Sigmoid colon (tissue), 7 donors: Measurements from ENCODE around the gene CNMD. TPM values are rescaled to one million over a fixed set of nuclear protein-coding genes. Genes with fewer than 3 reads are reported as not detected.
"Not testable (repeated sequence)": the region's sequence is repeated elsewhere in the genome, so short reads cannot be mapped to it uniquely, and the experiment has no call there.

Experiments
- DNase-seq: peaks from one replicate; pipeline ENCODE4 v3.0.0-alpha.2; 2019
- H3K27ac ChIP-seq, 4 donors: fragments of 200-600 bp; sonication (generic); one replicate each; pipeline ENCODE4 v1.5.1; 2016 to 2019; ENCODE audit warnings: mild to moderate bottlenecking in 1 of 4
- H3K27me3 ChIP-seq, 3 donors: fragments of 200-600 bp; sonication (generic); one replicate each; pipeline ENCODE4 v1.5.1; 2019; ENCODE audit warnings: mild to moderate bottlenecking in 1 of 3
- H3K36me3 ChIP-seq, 4 donors: fragments of 200-600 bp; sonication (generic); one replicate each; pipeline ENCODE4 v1.5.1; 2016 to 2019
- H3K4me1 ChIP-seq, 4 donors: fragments of 200-600 bp; sonication (generic); one replicate each; pipeline ENCODE4 v1.5.1; 2017 to 2019
- H3K4me3 ChIP-seq, 4 donors: fragments of 200-600 bp; sonication (generic); one replicate each; pipeline ENCODE4 v1.5.1; 2017 to 2019; ENCODE audit warnings: mild to moderate bottlenecking in 2 of 4, moderate library complexity in 1 of 4
- H3K9me3 ChIP-seq, 4 donors: fragments of 200-600 bp in 3 of 4; sonication (generic) in 3 of 4; one replicate each; pipeline versions ENCODE4 v1.5.1 to v1.6.1; 2013 to 2019
- EP300 ChIP-seq, 4 donors: sonication (generic); formaldehyde crosslinking; IDR thresholded peaks; one replicate each; pipeline ENCODE4 v1.6.1; 2017; ENCODE audit warnings: antibody characterized with exemption in 4 of 4
- POLR2A ChIP-seq, 2 donors: fragments of 450-650 bp; IDR thresholded peaks; one replicate each; pipeline ENCODE4 v1.6.1; 2016; ENCODE audit warnings: antibody characterized with exemption in 2 of 2, mild to moderate bottlenecking in 2 of 2, moderate library complexity in 2 of 2
- POLR2AphosphoS5 ChIP-seq, 4 donors: sonication (generic); formaldehyde crosslinking; IDR thresholded peaks; one replicate each; pipeline ENCODE4 v1.6.1; 2017; ENCODE audit warnings: antibody characterized with exemption in 4 of 4
- WGBS, 2 donors: extraction: QIAGEN DNeasy Blood & Tissue Kit; methylation state at CpG; one replicate each; pipeline ENCODE4 v1.1.7; 2013; 5-methylcytosine and 5-hydroxymethylcytosine counted together
- intact Hi-C: fragments of 100-400 bp; cut with DNase I; formaldehyde crosslinking; loops from one replicate; pipeline ENCODE4 v1.15.1; 2023
- polyA plus RNA-seq, 3 donors: library from polyadenylated mRNA; stranded (reverse); fragments of 200-250 nt; gene quantifications; one replicate each; pipeline ENCODE4 v1.2.3, GENCODE V29; 2013
- total RNA-seq, 4 donors: library from RNA; depleted of rRNA; stranded (reverse); fragments of >200 nt; gene quantifications; one replicate each; pipeline ENCODE4 v1.1.0, GENCODE V29; 2016
- TF ChIP-seq, protein P1 (sequence below), 4 experiments: fragments of 450-650 bp in 3 of 4; fragments of 200-600 bp in 1 of 4; IDR thresholded peaks; one replicate each; pipeline ENCODE4 v1.5.1; 2016 to 2019; ENCODE audit warnings: antibody characterized with exemption in 4 of 4, mild to moderate bottlenecking in 3 of 4, moderate library complexity in 2 of 4
- donor health status: healthy with polysubstance abuse.
- donor health status: Bipolar disorder and iron deficiency.
- donor health status: healthy.

The CNMD gene
- total and polyA plus RNA-seq, 7 donors: 0.10 TPM; not detected in 6

DNA sequence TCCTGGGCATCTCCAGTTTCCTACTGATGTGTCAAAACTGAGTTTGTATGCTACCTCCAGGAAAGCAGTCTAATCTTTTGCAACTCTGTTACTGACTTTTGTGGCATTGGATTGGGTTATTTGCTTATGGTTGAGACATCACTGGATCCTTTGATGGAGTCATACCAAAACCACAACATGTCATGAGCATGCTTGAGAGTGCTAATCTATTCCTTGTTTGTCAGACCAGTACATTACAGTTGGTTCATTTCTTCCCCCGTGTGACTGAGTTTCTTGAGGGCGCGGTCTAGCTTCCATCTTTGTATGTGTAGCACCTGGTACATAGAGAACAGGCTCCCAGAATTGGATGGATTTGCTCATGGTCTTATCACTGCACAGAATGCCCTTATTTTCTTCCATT, 43.8 kb downstream of the CNMD start:
- WGBS, 2 donors: 83% methylated on average over 3 of the region's 3 CpGs
- TF ChIP-seq, protein P1, sequence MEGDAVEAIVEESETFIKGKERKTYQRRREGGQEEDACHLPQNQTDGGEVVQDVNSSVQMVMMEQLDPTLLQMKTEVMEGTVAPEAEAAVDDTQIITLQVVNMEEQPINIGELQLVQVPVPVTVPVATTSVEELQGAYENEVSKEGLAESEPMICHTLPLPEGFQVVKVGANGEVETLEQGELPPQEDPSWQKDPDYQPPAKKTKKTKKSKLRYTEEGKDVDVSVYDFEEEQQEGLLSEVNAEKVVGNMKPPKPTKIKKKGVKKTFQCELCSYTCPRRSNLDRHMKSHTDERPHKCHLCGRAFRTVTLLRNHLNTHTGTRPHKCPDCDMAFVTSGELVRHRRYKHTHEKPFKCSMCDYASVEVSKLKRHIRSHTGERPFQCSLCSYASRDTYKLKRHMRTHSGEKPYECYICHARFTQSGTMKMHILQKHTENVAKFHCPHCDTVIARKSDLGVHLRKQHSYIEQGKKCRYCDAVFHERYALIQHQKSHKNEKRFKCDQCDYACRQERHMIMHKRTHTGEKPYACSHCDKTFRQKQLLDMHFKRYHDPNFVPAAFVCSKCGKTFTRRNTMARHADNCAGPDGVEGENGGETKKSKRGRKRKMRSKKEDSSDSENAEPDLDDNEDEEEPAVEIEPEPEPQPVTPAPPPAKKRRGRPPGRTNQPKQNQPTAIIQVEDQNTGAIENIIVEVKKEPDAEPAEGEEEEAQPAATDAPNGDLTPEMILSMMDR (IDR thresholded peaks at IDR 0.05): no peak
- TF ChIP-seq EP300 (IDR thresholded peaks at IDR 0.05): no peak
- TF ChIP-seq POLR2A (IDR thresholded peaks at IDR 0.05): no peak
- no peak for TF ChIP-seq POLR2AphosphoS5 (IDR thresholded peaks at IDR 0.05)
- intact Hi-C loops: no loop called here
- no peak for DNase-seq
- peaks cover 0 to 33% (median 0%) of the 10 kb centered on the region in 4 donors for H3K36me3 ChIP-seq
- no peak overlapping the region for H3K27ac ChIP-seq
- no peaks in the 10 kb centered on the region for H3K9me3 ChIP-seq
- no peaks in the 10 kb centered on the region for H3K4me1 ChIP-seq
- no peaks in the 10 kb centered on the region for H3K27me3 ChIP-seq
- no peak overlapping the region for H3K4me3 ChIP-seq

DNA sequence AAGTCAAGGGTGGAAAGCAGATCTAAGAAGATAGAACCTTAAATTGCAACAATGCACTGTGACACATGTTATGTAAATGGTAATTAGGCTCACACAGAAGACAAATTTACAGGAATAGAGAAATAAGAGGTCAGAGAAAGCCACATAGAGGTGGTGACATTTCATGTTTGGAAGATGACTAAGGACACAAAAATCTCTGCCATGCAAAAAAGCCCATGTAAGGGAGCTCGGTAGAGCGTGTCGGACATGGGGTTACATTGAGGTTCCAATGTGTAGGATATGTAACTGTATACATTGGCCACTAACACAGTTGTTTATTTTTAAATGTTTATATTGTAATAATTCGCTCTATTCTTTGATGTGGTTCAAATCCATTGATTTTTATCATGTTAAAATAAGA, 53.2 kb downstream of the CNMD start:
- intact Hi-C loops: no loop called here
- Histone ChIP-seq H3K4me1 (no peaks in the 10 kb centered on the region), H3K36me3 (peaks cover 5 to 76% (median 12%) of the 10 kb centered on the region in 4 donors), H3K9me3 (no peaks in the 10 kb centered on the region), H3K27me3 (no peaks in the 10 kb centered on the region), H3K27ac (no peak overlapping the region), H3K4me3 (no peak overlapping the region)
- 95 to 97% methylated on average over 4 of the region's 4 CpGs for WGBS, 2 donors
- no peak for TF ChIP-seq EP300 (IDR thresholded peaks at IDR 0.05)
- no peak for TF ChIP-seq POLR2AphosphoS5 (IDR thresholded peaks at IDR 0.05)
- no peak for TF ChIP-seq POLR2A (IDR thresholded peaks at IDR 0.05)
- TF ChIP-seq, protein P1 (IDR thresholded peaks at IDR 0.05): no peak
- no peak for DNase-seq

DNA sequence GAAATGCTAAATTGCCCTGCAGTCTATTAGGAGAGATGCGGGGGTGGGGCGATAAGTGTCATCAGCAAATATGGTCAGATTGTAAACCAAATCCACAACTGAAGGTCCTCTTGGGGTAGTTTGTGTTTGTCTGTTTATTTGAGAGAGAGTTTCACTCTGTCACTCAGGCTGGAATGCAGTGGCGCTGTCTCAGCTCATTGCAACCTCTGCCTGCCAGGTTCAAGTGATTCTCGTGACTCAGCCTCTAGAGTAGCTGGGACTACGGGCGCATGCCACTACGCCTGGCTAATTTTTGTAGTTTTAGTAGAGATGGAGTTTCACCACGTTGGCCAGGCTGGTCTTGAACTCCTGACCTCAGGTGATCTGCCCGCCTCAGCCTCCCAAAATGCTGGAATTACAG, 53.8 kb downstream of the CNMD start:
- DNase-seq, H3K27me3 ChIP-seq, H3K27ac ChIP-seq, H3K4me1 ChIP-seq, intact Hi-C loops, H3K9me3 ChIP-seq, H3K4me3 ChIP-seq: not testable (repeated sequence)
- peaks cover 5 to 76% (median 13%) of the 10 kb centered on the region in 4 donors for H3K36me3 ChIP-seq
- 96 to 97% methylated on average over 9 of the region's 9 CpGs for WGBS, 2 donors

DNA sequence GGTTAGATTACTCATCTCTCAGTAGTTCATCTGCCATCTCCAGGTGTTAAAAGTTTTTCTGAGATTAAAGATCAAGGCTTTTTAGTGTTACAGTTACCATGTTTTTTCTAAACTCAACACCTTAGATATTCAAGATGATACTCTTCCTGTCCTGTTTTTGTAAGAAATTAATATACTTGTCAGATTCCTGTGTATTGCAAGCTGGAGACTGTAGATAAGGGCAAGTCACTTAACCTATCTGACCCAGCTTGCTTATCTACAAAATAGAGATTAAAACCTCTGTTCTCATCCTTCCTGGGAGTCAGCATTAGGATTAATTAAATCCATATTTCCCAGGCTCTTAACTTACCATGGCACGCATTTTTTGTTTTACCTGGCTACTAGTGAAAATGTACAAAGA, 61.8 kb downstream of the CNMD start:
- TF ChIP-seq, protein P1 (IDR thresholded peaks at IDR 0.05): no peak
- TF ChIP-seq EP300 (IDR thresholded peaks at IDR 0.05): no peak
- TF ChIP-seq POLR2A (IDR thresholded peaks at IDR 0.05): no peak
- no peak for TF ChIP-seq POLR2AphosphoS5 (IDR thresholded peaks at IDR 0.05)
- H3K36me3 ChIP-seq: peaks cover 0 to 68% (median 6%) of the 10 kb centered on the region in 4 donors
- no peaks in the 10 kb centered on the region for H3K9me3 ChIP-seq
- H3K4me3 ChIP-seq: no peak overlapping the region
- intact Hi-C loops: no loop called here
- no peak for DNase-seq
- 97% methylated on average over 1 of the region's 1 CpG for WGBS, 2 donors
- H3K4me1 ChIP-seq: no peaks in the 10 kb centered on the region
- H3K27me3 ChIP-seq: no peaks in the 10 kb centered on the region
- no peak overlapping the region for H3K27ac ChIP-seq

DNA sequence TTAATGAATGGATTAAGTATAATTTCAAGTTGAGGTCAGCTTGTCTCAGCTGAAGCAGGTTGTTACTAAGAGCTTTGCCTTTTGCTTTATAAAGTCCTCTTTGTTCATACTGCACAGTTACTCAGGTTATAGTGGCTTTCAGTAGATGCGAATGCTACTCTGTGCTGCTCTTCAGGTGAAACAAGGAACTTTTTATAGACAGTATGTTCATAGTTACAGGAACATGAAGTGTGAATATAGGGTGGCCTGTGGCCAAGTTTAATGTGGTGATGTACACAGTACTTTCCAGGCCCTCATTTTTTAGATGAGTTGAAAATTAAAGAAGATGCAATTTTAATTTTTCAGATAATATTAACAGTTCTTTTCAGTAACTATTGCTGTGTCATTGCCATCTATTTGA, 66.2 kb downstream of the CNMD start:
- Histone ChIP-seq H3K27me3 (no peaks in the 10 kb centered on the region), H3K9me3 (no peaks in the 10 kb centered on the region), H3K27ac (no peak overlapping the region), H3K36me3 (peaks cover 0 to 61% (median 0%) of the 10 kb centered on the region in 4 donors), H3K4me3 (no peak overlapping the region), H3K4me1 (no peaks in the 10 kb centered on the region)
- DNase-seq: no peak
- 87 to 97% methylated on average over 1 of the region's 1 CpG for WGBS, 2 donors
- intact Hi-C loops: no loop called here
- TF ChIP-seq POLR2A (IDR thresholded peaks at IDR 0.05): no peak
- no peak for TF ChIP-seq POLR2AphosphoS5 (IDR thresholded peaks at IDR 0.05)
- TF ChIP-seq, protein P1 (IDR thresholded peaks at IDR 0.05): no peak
- no peak for TF ChIP-seq EP300 (IDR thresholded peaks at IDR 0.05)
